ENCODE measurements around the gene MBIP.
A peak's percentile ranks its signal among the peaks of the same experiment; 100 is the strongest.
"Not testable (repeated sequence)": the region's sequence is repeated elsewhere in the genome, so short reads cannot be mapped to it uniquely, and the experiment has no call there.

Gene MBIP

GRCh38 chr14:36320200-36320896, at the start of gene MBIP:
TSS of gene MBIP (minus strand) at chr14:36320637. CDS start at chr14:36320588, 49 bp downstream.
- DNase-seq (ENCODE audit: low read depth in 2 of 2): peak; percentile 83 to 91

GRCh38 chr14:36367985-36368774, 47.7 kb upstream of the MBIP start:
- no peak for DNase-seq (ENCODE audit: low read depth in 2 of 2)

GRCh38 chr14:36365766-36366165, 45.3 kb upstream of the MBIP start:
- DNase-seq (ENCODE audit: low read depth in 2 of 2): no peak

GRCh38 chr14:36363704-36364103, 43.3 kb upstream of the MBIP start:
- DNase-seq (ENCODE audit: low read depth in 2 of 2): no peak

- no peak for DNase-seq (ENCODE audit: low read depth in 2 of 2)
Observed at GRCh38 chr14:36362648-36363047, 42.2 kb upstream of the MBIP start.

- DNase-seq (ENCODE audit: low read depth in 2 of 2): no peak
Observed at GRCh38 chr14:36361210-36361853, 40.9 kb upstream of the MBIP start.

- DNase-seq (ENCODE audit: low read depth in 2 of 2): no peak
Observed at GRCh38 chr14:36356862-36357261, 36.4 kb upstream of the MBIP start.

- no peak for DNase-seq (ENCODE audit: low read depth in 2 of 2)
Observed at GRCh38 chr14:36346052-36346451, 25.6 kb upstream of the MBIP start.

- no peak for DNase-seq (ENCODE audit: low read depth in 2 of 2)
Observed at GRCh38 chr14:36344211-36344610, 23.8 kb upstream of the MBIP start.

GRCh38 chr14:36341811-36342210, 21.4 kb upstream of the MBIP start:
- DNase-seq (ENCODE audit: low read depth in 2 of 2): not testable (repeated sequence)

GRCh38 chr14:36340276-36340890, 19.9 kb upstream of the MBIP start:
- DNase-seq (ENCODE audit: low read depth in 2 of 2): no peak

GRCh38 chr14:36339816-36340215, 19.4 kb upstream of the MBIP start:
- DNase-seq (ENCODE audit: low read depth in 2 of 2): no peak

- DNase-seq (ENCODE audit: low read depth in 2 of 2): no peak
Observed at GRCh38 chr14:36333119-36333518, 12.7 kb upstream of the MBIP start.

- DNase-seq (ENCODE audit: low read depth in 2 of 2): not testable (repeated sequence)
Observed at GRCh38 chr14:36327573-36327972, 7.1 kb upstream of the MBIP start.

- DNase-seq (ENCODE audit: low read depth in 2 of 2): no peak
Observed at GRCh38 chr14:36325853-36326252, 5.4 kb upstream of the MBIP start.

- no peak for DNase-seq (ENCODE audit: low read depth in 2 of 2)
Observed at GRCh38 chr14:36324897-36325296, 4.5 kb upstream of the MBIP start.

- no peak for DNase-seq (ENCODE audit: low read depth in 2 of 2)
Observed at GRCh38 chr14:36320897-36321381, 502 bp upstream of the MBIP start.

- DNase-seq (ENCODE audit: low read depth in 2 of 2): no peak
Observed at GRCh38 chr14:36319899-36320199, 588 bp downstream of the MBIP start.

GRCh38 chr14:36317650-36318049, 2.8 kb downstream of the MBIP start:
- no peak for DNase-seq (ENCODE audit: low read depth in 2 of 2)

- DNase-seq (ENCODE audit: low read depth in 2 of 2): no peak
Observed at GRCh38 chr14:36316131-36316530, 4.3 kb downstream of the MBIP start.

- peak in 1 of 2 experiments; percentile 25 for DNase-seq (ENCODE audit: low read depth in 2 of 2)
Observed at GRCh38 chr14:36315159-36315853, 5.1 kb downstream of the MBIP start.

- DNase-seq (ENCODE audit: low read depth in 2 of 2): no peak
Observed at GRCh38 chr14:36313898-36314297, 6.5 kb downstream of the MBIP start.

All from stimulated activated CD4-positive, alpha-beta T cell treated with anti-CD3 and anti-CD28 coated beads, Interleukin-12 subunit alpha, Interleukin-12 subunit beta, amount 100 ng/mL, for 24 hours (primary cell).